ENCODE measurements around the gene PFKFB2.
A peak's percentile ranks its signal among the peaks of the same experiment; 100 is the strongest.

Gene PFKFB2

GRCh38 chr1:207058878-207059867, 6.1 kb downstream of the PFKFB2 start:
- no peak for DNase-seq
- intact Hi-C loops (cut with DNase I) = no loop called here

DNA sequence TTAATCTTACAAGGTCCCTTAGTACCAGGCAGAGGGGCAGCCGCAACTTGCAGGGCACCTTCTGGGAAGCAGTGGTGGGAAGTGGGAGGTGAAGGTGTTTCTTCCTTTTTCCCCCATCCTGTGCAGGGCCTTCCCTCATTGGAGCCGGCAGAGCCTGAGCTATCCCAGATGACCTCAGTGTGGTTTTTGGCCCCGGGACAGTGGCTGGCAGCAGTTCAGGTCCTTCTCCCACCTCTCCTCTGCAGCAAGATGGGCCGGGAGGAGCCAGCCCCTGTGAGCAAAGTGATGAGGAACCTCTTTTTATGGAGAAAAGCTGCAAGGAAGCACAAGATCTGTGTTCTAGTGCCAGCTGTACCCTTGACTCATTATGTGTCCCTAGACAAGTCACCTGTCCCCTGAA, 6.8 kb downstream of the PFKFB2 start:
- intact Hi-C loops (cut with DNase I) = no loop called here
- no peak for DNase-seq

DNA sequence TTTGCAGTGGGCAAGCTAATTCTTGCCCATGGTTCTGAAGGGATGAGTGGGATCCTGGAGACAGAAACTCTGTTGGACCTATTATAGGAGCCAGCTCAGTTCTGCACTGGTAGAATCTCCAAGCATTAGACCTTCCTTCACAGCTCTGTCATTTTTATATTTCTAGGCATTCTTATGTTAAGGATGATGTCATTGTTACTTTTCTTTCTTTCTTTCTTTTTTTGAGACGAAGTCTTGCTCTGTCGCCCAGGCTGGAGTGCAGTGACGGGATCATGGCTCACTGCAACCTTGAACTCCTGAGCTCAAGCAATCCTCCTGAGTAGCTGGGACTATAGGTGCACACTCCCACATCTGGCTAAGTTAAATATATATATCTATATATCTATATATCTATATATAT, 7.5 kb downstream of the PFKFB2 start:
- intact Hi-C loops (cut with DNase I) = no loop called here
- no peak for DNase-seq

GRCh38 chr1:207062058-207062457, 9.0 kb downstream of the PFKFB2 start:
- DNase-seq = peak in 15 of 42 donors; percentile 24 to 69 (median 53)
- intact Hi-C loops (cut with DNase I) = no loop called here

- intact Hi-C loops (cut with DNase I) = no loop called here
- no peak for DNase-seq
Measured at GRCh38 chr1:207063014-207063413, 9.9 kb downstream of the PFKFB2 start.

DNA sequence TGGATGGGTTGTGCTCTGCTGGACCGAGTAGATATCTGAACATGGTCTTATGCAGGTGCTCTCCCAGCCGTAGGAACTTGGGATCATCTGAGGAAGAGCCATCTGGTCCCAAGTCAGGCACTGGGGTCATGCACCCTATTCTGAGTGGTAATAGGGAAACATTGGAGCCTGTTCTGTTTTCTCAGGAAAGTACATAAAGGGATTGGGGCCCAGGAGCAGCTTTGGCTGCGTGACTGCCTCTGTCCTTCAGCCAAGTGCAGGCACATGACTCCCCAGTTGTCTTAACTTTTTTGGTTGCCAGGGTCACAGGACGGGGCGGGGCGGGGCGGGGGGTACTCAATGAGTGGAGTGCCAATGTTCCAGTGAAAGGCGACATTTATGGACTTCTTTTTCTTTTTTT, 11.5 kb downstream of the PFKFB2 start:
- peak in 13 of 42 donors; percentile 17 to 72 (median 42) for DNase-seq
- intact Hi-C loops (cut with DNase I) = no loop called here

DNA sequence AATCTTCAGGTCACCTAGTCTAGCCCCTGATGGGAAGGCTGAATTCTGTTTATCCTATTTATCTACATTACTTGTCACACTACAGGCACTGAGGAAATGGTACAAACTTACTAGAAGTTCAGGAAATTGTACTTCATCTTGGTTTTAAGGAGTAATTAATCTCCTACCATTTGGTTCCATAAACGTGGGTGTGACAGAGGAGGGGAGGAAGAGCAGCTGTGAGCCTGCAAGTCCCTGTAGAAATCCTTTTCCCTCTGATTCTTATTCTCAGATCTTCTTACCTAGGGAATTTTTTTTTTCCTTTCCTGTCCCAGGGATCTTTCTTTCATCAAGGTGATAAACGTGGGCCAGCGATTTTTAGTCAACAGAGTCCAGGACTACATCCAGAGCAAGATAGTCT, 14.1 kb downstream of the PFKFB2 start:
- DNase-seq = no peak
- intact Hi-C loops (cut with DNase I) = no loop called here

DNA sequence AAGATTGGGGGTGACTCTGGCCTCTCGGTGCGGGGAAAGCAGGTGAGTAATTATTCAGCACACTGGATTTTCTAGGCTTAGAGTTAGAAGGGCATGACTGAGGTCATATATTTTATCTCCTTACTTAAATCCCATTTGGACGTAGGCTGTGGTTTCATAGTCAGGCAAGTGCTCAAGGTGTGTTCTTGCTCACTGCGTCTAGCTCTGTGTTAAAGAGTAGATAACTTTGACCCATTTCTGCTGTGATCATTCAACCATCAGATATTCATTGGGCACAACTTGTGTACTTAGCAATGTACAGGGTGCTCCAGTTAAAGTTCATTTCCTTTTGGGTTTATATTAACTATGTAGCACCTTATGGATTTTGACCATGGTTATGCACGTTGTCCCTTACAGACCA, 14.6 kb downstream of the PFKFB2 start:
- intact Hi-C loops (cut with DNase I) = no loop called here
- no peak for DNase-seq

GRCh38 chr1:207069061-207069460, 16.0 kb downstream of the PFKFB2 start:
- no peak for DNase-seq
- intact Hi-C loops (cut with DNase I) = no loop called here

DNA sequence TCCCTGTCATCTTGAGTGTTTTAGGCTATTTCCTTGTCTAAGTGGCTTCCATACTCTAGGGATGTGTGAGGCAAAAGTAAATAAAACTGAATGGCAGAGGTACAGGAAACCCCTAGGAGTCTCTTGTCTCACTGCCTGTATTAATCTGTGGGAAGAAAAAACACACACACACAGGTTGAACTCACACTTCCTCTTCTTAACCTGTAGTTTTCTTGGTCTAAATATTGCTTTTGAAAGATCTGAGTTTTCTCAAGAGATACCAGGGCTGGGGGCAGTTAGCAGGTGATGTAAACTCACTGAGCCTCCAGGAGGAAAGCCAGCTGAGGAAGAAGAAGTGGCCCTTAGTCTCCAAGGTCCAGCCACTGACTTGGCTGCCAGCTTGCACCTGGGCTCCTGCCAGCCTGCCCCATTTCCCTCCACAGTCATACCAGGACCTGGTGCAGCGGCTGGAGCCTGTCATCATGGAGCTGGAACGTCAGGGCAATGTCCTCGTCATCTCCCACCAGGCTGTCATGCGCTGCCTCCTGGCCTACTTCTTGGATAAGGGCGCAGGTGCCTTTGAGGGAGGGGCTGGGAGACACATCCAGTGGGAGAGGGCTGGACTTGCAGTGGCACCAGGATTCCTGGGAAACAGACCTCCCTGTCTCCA, 16.9 kb downstream of the PFKFB2 start:
- intact Hi-C loops (cut with DNase I) = no loop called here
- peak in 8 of 42 donors; percentile 23 to 60 (median 30) for DNase-seq

- no peak for DNase-seq
- intact Hi-C loops (cut with DNase I) = no loop called here
Measured at GRCh38 chr1:207070811-207071210, 17.7 kb downstream of the PFKFB2 start.

DNA sequence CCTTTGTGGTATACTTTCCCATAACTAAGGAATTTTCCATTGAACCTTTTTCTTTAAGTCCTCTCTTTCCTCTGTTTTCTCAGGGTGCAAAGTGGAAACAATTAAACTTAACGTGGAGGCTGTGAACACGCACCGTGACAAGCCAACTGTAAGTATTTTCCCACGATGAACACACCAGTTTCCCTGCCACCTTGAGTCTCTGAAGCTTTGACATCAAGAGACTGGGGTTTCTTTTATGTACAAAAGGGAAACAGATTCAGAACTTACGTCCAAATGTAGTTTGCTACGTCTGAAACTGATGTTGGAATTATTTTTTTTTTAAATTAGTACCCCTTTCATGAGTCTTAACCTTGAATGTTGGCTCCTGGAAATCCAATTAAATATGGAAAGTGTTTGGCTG, 18.4 kb downstream of the PFKFB2 start:
- intact Hi-C loops (cut with DNase I) = no loop called here
- no peak for DNase-seq

GRCh38 chr1:207072233-207072632, 19.2 kb downstream of the PFKFB2 start:
- DNase-seq = no peak
- intact Hi-C loops (cut with DNase I) = no loop called here

GRCh38 chr1:207073906-207074820, 21.1 kb downstream of the PFKFB2 start:
- intact Hi-C loops (cut with DNase I) = no loop called here
- no peak for DNase-seq

- intact Hi-C loops (cut with DNase I) = no loop called here
- DNase-seq = no peak
Measured at GRCh38 chr1:207076181-207076955, 23.3 kb downstream of the PFKFB2 start.

GRCh38 chr1:207077012-207077411, 23.9 kb downstream of the PFKFB2 start:
- no peak for DNase-seq
- intact Hi-C loops (cut with DNase I) = no loop called here

DNA sequence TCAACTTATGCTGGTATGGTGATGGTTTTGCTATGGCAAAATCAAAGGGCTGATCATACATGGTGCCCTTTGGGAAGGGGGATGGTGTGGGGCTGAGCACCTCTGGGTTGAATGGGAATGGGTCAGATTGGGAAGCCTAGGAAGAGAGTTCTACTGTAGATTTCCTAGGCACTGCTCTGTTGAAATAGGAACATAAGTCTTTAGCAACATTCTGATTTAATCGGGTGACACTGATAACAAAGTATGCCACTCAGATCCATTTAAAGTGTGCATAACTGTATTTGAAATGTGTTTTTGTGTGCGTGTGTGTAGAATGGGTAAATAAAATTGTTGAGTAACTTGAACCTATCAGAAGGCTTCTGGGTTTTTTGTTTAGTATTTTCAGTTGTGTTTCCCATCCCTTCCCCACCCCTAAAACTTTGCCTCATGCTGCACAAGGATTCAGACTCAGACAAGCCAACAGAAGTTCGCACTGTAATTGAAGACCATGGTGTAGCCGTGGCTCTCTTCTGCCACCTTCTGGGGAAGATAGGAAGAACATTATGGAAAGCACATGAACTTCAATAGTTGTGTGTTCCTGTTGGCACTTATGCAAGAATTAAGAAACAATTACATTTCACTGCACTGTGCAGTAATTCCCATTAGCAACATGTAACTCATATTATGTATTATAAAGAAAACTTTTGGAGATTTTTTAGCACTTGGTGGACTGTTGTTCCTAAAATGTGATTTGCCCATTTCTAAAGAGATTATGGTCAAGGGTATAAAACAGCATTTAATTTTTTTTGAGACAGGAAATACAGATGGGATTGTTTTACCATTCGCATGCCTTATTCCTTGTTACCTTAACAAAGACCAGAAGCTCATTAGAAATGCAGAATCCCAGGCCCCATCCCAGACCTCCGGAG, 24.6 kb downstream of the PFKFB2 start:
- intact Hi-C loops (cut with DNase I) = no loop called here
- DNase-seq = peak in 39 of 42 donors; percentile 13 to 88 (median 66)

All from head of caudate nucleus (tissue), 42 donors.